ENCODE measurements around the gene SPOP.

GRCh38 chr17:49571283-49571682, 106.6 kb downstream of the SPOP start:
- no peak for TF ChIP-seq CTCF (IDR thresholded peaks at IDR 0.05)
- TF ChIP-seq POLR2A (IDR thresholded peaks at IDR 0.05), result no peak
